Uterus (tissue), 4 donors: ENCODE data around the gene SPECC1. TPM values are rescaled to one million over a fixed set of nuclear protein-coding genes. Genes with fewer than 3 reads are reported as not detected.
"Not testable (repeated sequence)": the region's sequence is repeated elsewhere in the genome, so short reads cannot be mapped to it uniquely, and the experiment has no call there.

Experiments used
- DNase-seq, 2 donors: peaks; one replicate each; pipeline ENCODE4 v3.0.0-alpha.2; 2019 to 2020
- H3K27ac ChIP-seq, 2 donors: fragments of 200-600 bp; sonication (generic); 1 replicate in 1 of 2; 2 replicates in 1 of 2; pipeline ENCODE4 v1.5.1; 2016 to 2018
- H3K27me3 ChIP-seq, 2 donors: fragments of 200-600 bp; sonication (generic); one replicate each; pipeline ENCODE4 v1.5.1; 2018 to 2019; ENCODE audit warnings: control low read depth in 1 of 2
- H3K36me3 ChIP-seq, 2 donors: fragments of 200-600 bp; sonication (generic); one replicate each; pipeline ENCODE4 v1.5.1; 2019; ENCODE audit warnings: control low read depth in 1 of 2
- H3K4me1 ChIP-seq, 2 donors: fragments of 200-600 bp; sonication (generic); one replicate each; pipeline ENCODE4 v1.5.1; 2018 to 2019; ENCODE audit warnings: control low read depth in 1 of 2
- H3K4me3 ChIP-seq, 2 donors: fragments of 200-600 bp; sonication (generic); 1 replicate in 1 of 2; 2 replicates in 1 of 2; pipeline ENCODE4 v1.5.1; 2018 to 2019; ENCODE audit warnings: mild to moderate bottlenecking in 1 of 2
- H3K9me3 ChIP-seq, 2 donors: fragments of 200-600 bp; sonication (generic); one replicate each; pipeline ENCODE4 v1.5.1; 2019; ENCODE audit warnings: control low read depth in 1 of 2
- CTCF ChIP-seq, 4 experiments: fragments of 200-600 bp in 2 of 4; fragments of 450-650 bp in 2 of 4; sonication (generic) in 2 of 4; IDR thresholded peaks; one replicate each; pipeline ENCODE4 v1.5.1; 2016 to 2019; ENCODE audit warnings: antibody characterized with exemption in 4 of 4, mild to moderate bottlenecking in 2 of 4, moderate library complexity in 1 of 4
- POLR2A ChIP-seq, 2 donors: fragments of 450-650 bp; IDR thresholded peaks; one replicate each; pipeline ENCODE4 v1.6.1; 2016; ENCODE audit warnings: antibody characterized with exemption in 2 of 2, mild to moderate bottlenecking in 1 of 2, moderate library complexity in 1 of 2
- intact Hi-C: fragments of 100-400 bp; cut with DNase I; formaldehyde crosslinking; loops from one replicate; pipeline ENCODE4 v1.15.1; 2023; ENCODE audit warnings: low total_unique reads
- total RNA-seq, 4 donors: library from RNA; depleted of rRNA in 3 of 4; stranded (reverse); fragments of >200 nt in 3 of 4; gene quantifications; one replicate each; pipeline versions ENCODE4 v1.1.0 to v1.2.4, GENCODE V29; 2014 to 2023
- donor health status: DM: yes; HTN: yes; CAD: no.

Gene SPECC1
- total RNA-seq, 4 donors from 2014 or later, result 22.6 to 63.0 (median 44.0) TPM

GRCh38 chr17:20103454-20104446, 94.6 kb downstream of the SPECC1 start:
- no peak for DNase-seq
- peaks cover 0 to 7% of the 10 kb centered on the region in 2 donors for H3K4me1 ChIP-seq
- no peak overlapping the region for H3K27ac ChIP-seq
- intact Hi-C loops, result no loop called here
- no peak for TF ChIP-seq POLR2A (IDR thresholded peaks at IDR 0.05)
- TF ChIP-seq CTCF (IDR thresholded peaks at IDR 0.05), result no peak
- no peak overlapping the region for H3K4me3 ChIP-seq
- no peaks in the 10 kb centered on the region for H3K9me3 ChIP-seq
- H3K27me3 ChIP-seq, result no peaks in the 10 kb centered on the region
- H3K36me3 ChIP-seq, result no peaks in the 10 kb centered on the region

GRCh38 chr17:20105539-20106280, 96.6 kb downstream of the SPECC1 start:
- intact Hi-C loops, result no loop called here
- H3K27ac ChIP-seq, result no peak overlapping the region

GRCh38 chr17:20106446-20106845, 97.3 kb downstream of the SPECC1 start:
- H3K9me3 ChIP-seq, intact Hi-C loops, H3K27ac ChIP-seq: not testable (repeated sequence)

More at GRCh38 chr17:20105539-20106280, 96.6 kb downstream of the SPECC1 start:
- no peaks in the 10 kb centered on the region for H3K36me3 ChIP-seq
- TF ChIP-seq POLR2A (IDR thresholded peaks at IDR 0.05) (no peak), CTCF (IDR thresholded peaks at IDR 0.05) (no peak)
- H3K4me1 ChIP-seq, result peaks cover 0 to 7% of the 10 kb centered on the region in 2 donors
- H3K4me3 ChIP-seq, result no peak overlapping the region
- DNase-seq, result no peak
- H3K27me3 ChIP-seq, result no peaks in the 10 kb centered on the region
- no peaks in the 10 kb centered on the region for H3K9me3 ChIP-seq

GRCh38 chr17:20109076-20109475, 99.9 kb downstream of the SPECC1 start:
- Histone ChIP-seq H3K27ac (no peak overlapping the region), H3K36me3 (no peaks in the 10 kb centered on the region), H3K4me3 (no peak overlapping the region), H3K4me1 (no peaks in the 10 kb centered on the region), H3K27me3 (no peaks in the 10 kb centered on the region), H3K9me3 (no peaks in the 10 kb centered on the region)
- intact Hi-C loops, result no loop called here
- no peak for DNase-seq
- no peak for TF ChIP-seq CTCF (IDR thresholded peaks at IDR 0.05)
- no peak for TF ChIP-seq POLR2A (IDR thresholded peaks at IDR 0.05)

More at GRCh38 chr17:20106446-20106845, 97.3 kb downstream of the SPECC1 start:
- DNase-seq, H3K4me1 ChIP-seq, H3K4me3 ChIP-seq, H3K27me3 ChIP-seq, H3K36me3 ChIP-seq: not testable (repeated sequence)

GRCh38 chr17:20111538-20111937, 102.4 kb downstream of the SPECC1 start:
- no peak for DNase-seq
- H3K27ac ChIP-seq, result no peak overlapping the region
- no peaks in the 10 kb centered on the region for H3K9me3 ChIP-seq
- H3K36me3 ChIP-seq, result no peaks in the 10 kb centered on the region
- intact Hi-C loops, result no loop called here
- no peaks in the 10 kb centered on the region for H3K27me3 ChIP-seq
- no peaks in the 10 kb centered on the region for H3K4me1 ChIP-seq
- H3K4me3 ChIP-seq, result no peak overlapping the region
- TF ChIP-seq CTCF (IDR thresholded peaks at IDR 0.05) (no peak), POLR2A (IDR thresholded peaks at IDR 0.05) (no peak)
